Measurements from ENCODE around the gene MRPL44.

Gene MRPL44

DNA sequence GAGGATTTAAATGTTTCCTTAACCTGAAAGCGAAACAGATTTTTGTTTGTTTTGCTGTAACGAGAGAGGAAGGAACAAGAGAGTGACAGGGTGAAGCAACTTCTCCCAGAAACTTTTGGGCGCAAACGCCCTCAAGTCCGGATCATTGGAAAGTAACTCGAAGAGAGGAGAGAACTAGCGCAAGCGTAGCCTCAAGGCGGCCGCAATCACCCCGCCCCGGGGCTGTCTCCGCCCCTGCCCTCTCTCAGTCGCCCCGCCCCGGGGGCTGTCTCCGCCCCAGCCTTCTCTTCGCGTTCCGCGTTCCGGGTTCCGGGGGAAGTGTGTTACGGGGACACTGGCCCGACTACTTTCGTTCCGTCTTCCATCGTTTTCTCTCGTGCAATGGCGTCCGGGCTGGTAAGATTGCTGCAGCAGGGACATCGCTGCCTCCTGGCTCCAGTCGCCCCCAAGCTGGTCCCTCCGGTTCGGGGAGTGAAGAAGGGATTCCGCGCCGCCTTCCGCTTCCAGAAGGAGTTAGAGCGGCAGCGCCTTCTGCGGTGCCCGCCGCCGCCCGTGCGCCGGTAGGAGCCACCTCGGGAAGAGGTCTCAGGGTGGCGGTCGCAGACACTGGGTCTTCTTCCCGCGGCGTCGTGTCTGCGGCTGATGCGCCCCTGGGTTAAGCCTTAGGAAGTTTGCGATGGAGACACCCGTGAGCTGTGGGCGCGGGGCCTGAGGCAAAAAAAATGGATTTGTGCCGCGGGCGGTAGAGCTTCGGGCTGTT lies at the start of gene MRPL44:
Gene MRPL44 (plus strand): TSS at position 372 of the 760 bp plus-strand sequence. CDS start 10 bp downstream, at position 382.
- peak; percentile 69 for DNase-seq (ENCODE audit: low spot score)

DNA sequence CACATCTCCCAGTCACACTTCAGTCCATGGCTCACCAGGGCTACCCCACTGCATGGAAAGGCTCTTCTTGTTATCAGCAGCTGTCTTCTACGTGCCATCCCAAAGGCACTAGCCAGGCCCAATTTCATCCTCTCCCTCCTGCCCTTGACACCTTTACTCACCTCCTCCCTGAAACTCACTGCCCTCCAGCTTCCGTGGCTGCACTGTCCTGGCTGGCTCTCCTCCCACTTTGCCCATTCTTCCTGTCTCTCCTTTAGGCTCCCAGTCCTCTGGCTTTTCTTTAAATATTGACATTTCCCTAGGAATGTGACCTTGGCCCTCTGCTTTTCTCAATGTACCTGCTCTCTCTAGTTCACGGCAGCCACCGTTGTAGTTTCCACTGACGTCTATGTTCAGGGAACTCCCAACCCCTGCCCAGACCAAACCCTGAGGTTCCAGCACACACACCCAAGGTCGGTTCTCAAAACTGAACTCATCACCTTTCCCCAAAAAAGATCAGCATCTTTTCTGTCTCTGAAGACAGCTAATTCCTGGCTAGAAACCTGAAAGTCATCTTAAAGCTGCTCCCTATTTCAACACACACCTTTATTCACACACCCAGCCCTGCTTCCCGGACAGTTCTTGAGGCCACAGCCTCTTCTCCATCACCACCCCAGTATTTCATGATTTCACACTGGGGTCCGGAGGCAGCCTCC lies 48.8 kb upstream of the MRPL44 start:
- DNase-seq (ENCODE audit: low spot score): peak; percentile 53

DNA sequence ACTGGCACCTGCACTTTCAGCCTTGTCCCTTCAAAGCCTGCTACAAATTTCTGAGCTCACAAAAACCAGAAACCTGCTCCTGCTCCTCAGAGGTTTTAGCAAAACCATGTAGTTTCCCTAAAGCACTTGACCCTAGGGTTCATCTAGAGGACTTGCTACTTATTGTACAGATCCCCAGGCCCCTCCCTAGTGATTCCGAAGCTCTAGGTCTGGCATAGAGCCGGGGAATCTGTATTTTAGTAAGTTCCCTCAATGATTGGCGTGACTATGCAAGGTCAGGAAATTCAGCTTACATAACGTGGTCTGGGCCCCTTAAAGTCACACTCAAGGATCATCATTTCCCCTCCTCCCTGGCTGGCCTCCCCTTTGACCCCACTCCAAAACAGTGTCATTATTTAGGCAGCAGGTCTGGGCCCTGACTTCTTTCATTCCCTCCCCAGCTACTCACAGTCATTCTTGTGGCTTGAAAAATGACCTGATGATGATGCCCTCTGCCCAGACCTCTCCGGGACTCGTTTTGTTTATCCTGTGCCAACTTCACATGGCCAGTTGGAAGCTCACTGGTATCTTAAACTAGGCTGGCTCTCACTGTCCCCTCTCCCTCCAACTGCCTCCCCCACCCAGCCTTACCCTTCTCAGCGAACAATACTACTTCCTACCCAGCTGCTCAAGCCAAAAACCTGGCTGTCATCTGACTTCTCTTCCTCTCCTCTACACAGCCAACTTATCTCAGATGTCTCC lies 48.1 kb upstream of the MRPL44 start:
- DNase-seq (ENCODE audit: low spot score): no peak

DNA sequence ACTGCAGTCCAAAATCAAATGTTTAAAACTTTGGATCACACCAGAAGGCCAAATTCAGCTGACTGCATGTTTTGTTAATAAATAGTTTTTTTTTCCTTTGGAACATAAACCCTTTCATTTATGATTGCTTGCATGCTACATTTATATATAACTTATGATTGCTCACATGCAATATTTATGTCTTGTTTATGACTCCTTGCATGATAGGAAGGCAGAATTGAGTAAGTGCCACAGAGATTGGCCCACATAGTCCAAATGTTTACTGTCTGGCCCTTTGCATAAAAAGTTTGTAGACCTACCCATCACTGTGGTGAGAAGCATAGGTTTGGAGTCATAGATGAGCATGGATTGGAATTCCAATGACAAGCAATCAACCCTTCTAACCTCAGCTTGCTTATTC lies 42.9 kb upstream of the MRPL44 start:
- no peak for DNase-seq (ENCODE audit: low spot score)

DNA sequence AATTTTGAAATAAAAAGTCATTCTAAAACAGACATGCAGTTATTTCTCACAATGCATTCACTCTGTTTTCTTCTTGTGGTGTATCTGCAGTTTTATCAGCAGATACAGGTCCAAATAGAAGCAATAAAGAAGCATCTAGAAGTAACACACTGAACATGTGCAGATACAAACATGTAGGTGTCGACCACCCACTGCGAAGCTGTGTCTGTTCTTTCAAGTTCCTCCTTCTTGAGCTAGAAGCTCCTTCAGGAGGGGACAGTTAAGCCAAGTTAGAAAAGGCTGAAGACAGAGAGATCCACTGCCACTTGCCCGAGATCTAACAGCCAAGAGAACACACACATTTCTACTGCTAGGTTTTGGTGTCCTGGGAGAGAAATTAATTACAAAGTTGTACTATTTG lies 42.2 kb upstream of the MRPL44 start:
- DNase-seq (ENCODE audit: low spot score): no peak

DNA sequence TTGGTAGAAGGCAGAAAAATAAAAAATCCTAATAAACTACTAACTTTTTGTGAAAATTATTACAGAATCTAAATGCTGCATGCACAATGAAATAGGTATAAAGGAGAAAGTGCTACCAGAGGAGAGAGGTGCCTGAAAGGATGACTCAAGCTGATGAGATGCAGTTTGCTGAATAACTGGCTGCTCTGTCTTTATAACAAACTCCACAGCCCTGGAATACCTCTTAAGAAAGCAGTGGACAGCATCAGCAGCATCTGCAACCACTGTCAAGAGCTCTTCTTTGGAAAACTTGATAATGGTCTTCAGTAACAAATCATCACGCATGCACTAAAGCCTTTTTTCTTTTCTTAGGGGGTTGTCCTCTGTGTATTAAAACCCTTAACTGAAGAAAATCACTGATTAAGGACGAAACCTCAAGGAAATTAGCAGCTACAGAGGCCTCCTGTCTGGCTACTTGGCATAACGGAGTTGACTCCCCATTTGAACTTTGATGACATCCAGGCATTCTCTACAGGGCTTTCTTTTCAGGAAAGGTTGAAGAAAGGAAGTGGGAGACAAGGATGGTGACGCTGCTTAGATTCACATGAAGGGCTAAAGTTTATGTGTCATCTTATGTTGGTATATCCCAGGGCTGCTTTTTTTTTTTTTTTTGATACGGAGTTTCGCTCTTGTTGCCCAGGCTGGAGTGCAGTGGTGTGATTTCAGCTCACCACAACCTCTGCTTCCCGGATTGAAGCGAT lies 40.9 kb upstream of the MRPL44 start:
- DNase-seq (ENCODE audit: low spot score): no peak

DNA sequence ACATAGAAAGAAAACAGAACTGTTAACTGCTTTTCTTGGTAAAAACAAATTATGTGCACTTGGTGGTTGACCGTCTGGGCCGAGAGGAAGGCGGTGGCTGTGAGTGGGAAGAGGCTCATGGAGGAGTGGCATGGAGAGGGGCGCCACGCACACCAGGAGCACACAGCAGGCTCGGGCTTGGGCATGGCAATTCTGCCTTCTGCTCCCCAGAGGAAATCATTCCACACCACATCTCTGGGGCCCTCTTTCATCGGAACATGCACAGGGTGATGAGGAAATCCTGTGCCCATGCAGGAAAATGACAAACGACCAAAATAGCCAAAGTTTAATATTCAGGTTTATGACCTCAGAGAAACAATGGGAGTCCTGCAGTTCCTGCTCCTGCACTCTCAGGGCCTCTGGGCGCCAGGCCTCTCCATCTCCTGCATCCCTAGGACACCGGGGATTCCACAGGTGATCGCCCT lies 38.6 kb upstream of the MRPL44 start:
- no peak for DNase-seq (ENCODE audit: low spot score)

DNA sequence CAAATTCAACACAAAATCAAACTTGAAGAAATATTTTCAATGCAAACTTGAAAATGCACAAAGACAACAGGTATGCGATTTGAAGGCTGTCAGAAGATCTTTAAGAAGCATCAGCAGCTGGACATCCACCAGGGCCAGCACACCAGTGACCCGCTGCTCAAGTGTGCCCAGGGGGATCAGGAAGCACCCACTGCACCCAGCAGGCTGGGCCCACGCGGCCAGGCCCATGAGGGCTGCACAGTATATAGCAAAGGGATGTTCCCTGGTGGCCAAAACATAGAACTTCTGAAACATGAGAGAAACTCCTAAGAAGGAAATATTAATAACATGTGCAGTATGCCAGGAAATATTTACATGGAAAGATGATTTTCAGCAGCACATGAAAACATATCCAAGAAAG lies 37.2 kb upstream of the MRPL44 start:
- DNase-seq (ENCODE audit: low spot score): no peak

DNA sequence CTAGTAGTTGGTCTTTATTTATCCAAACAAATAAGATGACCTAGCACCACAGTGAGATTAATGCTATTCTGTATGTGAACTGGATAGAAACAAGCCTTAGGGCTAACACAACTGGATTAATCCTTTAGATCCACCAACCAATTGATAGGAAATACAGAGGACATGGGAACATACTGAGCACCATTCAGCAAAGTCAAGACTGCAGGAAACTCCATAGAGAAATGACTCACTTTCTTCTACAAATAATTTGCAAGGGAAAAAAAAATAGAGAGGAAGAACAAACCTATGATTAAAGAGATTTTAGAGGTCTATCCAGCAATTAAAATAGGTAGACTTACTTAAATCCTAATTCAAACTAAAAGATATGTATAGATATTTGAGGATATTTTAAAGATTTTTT lies 36.1 kb upstream of the MRPL44 start:
- no peak for DNase-seq (ENCODE audit: low spot score)

DNA sequence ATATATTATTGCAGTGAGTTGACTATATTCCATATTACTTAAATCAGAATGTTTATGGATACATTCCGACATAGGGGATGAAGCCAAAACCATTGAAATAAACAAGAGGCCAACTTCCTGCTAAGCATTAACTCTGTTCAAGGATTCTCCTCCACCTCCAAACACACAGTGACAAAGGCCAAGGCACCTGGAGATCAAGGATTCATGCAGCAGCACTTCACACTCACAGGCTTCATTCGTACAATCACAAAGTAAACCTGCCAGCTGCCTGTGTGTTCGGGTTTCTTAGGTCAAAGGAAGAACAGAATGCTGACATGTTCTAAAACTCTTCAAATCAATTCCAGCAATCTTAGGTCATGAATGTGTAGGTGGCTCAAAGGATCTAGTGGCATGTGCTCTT lies 35.0 kb upstream of the MRPL44 start:
- no peak for DNase-seq (ENCODE audit: low spot score)

DNA sequence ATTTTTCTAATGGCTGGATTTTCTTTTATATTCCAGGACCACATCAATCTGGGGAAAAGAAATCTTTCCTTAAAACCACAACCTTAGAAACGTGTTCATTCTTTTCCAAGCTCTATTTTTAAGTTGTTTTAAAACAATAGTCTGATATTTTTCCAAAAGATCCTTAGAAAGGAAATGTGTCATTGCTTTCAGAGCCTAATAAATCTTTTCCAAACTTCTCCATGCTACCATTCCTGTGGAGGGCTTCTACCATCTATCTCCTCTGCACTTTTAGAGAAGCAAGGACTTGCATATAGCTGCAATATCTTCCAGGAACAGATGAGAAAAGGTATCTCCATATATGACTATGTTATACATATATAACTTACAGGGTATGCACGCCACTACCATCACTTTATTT lies 33.3 kb upstream of the MRPL44 start:
- no peak for DNase-seq (ENCODE audit: low spot score)

DNA sequence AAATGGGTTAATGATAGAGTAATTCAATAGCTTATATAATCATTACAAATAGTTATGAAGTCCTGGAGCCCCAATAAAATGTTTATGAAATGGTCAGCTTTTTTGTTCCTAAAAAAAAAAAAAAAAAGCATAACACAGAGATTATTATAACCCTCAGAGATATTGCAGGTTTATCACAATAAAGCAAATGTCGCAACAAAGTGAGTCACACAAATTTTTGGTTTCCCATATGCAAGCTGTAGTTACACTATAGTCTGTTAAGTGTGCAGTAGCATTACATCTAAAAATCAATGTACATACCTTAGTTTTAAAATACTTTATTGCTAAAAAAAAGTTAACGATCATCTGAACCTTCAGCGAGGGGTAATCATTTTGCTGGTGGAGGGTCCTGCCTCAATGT lies 32.2 kb upstream of the MRPL44 start:
- no peak for DNase-seq (ENCODE audit: low spot score)

DNA sequence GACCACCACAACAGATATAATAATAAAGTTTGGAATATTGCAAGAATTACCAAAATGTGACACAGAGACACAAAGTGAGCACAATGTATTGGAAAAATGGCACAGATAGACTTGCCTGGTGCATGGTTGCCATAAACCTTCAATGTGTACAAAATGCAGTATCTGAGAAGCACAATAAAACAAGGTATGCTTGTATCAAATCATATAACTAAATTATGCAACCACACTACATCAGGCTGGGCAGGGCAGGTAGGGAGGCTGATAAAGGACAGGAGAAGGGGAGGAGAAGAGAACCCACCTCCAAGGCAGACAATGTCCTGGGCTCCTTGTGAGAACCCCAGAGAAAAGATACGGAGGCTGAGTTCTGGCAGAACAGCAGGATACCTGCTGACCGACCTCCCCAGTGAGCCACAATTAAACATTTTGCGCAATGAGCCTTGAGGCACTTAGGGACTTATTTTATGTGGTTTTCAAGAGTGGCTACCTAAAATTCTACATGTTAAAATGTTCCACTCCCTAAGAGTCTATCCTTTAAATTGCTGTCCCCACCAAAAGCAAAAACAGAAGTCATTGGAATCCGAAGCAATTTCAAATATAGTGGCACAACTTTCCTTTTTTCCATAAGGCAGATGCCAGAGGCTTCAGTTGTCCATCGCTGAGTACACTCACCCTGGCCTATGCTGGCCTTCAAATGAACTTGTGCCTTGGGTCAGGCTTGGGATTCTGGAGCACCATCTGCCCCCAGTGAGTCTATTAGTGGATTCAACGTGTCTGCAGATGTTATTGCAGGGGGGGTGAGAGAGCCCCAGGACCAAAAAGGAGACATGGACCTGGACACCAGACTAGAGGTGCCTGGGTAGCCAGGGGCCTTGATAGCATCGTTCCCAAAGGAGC lies 28.9 kb upstream of the MRPL44 start:
- no peak for DNase-seq (ENCODE audit: low spot score)

DNA sequence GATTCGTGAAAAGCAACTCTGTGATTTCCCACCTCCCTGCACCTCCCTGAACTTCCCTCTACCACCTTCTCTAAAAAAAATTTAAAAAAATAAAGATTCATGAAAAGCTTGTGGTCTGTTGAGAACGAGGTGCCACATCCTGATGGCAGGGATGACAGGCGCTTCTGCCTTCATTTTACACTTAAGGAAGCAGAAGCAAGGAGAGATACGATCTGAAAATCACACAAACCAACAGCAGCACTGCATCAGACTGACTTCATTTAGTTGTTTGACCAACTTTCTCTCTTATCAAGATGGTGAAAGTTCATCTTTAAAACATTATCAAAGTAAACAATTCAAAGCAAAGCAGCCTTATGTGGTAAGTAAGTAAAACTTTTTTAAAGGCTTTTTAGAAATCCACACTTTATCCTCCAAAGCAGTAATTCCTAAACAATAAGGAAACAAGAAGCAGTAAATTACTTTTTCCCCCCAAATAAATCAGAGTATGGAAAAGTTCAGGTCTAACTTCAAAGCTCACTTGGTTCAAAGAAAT lies 27.6 kb upstream of the MRPL44 start:
- DNase-seq (ENCODE audit: low spot score): no peak

DNA sequence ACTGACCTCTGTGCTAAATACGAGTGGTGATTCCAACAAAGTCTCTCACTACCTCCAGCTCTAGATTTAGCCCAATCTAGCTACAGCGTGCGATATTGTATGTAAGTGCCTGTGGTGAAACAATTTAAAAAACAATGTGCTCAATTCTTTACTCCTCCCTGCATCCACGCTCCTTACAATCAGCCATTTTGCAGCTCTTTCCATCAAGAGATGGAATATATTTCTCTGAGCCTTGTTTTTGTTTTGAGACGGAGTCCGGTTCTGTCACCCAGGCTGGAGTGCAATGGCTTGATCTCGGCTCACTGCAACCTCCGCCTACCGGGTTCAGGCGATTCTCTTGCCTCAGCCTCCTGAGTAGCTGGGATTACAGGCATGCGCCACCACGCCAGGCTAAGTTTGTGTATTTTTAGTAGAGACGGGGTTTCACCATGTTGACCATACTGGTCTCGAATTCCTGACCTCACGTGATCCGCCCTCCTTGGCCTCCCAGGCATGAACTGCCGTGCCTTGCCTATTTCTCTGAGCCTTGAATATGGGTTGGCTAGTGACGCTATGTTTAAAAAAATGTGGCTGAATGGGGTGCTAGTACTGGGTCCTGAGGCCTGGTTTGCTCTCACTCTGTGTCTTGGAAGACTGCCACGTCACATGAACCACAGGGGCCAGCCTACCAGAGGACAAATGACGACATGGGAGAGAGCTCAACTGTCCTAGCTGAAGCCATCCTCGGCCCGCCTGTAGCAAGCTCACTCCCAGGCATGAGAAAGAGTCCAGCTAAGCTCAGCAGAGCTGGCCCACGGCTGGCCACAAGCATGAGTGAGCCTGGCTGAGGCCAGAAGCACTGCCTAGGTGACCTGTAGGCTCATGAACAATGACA lies 26.9 kb upstream of the MRPL44 start:
- peak; percentile 67 for DNase-seq (ENCODE audit: low spot score)

DNA sequence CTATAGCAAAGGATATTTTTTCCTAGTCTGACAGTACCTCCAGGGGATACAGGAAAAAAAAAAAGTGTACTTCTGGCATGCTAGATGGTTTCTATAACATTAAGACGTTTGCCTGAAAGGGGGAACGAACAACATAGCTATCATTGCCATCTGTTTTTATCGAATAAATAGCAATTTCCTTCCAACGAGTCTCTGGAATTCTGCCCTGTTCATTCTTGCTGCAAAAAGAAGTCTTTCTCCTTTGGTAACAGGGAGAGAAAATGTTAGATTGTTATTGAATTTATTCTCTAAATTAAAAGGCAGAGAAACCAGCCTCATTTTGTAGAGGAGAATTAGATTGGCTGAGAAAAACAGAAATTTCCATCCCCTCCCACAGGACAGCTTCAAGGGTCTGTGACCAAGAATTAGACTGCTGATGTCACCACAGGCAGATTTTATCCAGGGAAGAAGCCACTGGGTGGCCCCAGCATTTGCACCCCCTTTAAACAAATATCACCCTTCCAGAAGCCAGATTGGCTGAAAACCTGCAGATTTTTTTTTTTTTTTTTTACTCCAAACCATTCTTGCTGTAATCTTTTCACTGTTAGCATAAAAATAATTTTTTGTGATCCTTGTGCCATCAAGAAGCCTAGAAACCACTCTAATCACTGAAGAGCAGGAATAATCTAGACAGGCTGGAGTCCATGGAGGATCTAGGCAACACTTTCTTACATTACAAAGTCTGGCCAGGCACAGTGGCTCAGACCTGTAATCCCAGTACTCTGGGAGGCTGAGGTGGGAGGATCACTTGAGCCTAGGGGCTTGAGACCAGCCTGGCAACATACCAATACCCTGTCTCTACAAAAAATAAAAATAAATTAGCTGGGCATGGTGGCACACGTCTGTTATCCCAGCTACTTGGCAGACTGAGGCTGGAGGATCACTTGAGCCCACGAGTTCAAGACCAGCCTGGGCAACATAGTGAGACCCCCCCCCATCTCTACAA lies 24.2 kb upstream of the MRPL44 start:
- DNase-seq (ENCODE audit: low spot score): no peak

DNA sequence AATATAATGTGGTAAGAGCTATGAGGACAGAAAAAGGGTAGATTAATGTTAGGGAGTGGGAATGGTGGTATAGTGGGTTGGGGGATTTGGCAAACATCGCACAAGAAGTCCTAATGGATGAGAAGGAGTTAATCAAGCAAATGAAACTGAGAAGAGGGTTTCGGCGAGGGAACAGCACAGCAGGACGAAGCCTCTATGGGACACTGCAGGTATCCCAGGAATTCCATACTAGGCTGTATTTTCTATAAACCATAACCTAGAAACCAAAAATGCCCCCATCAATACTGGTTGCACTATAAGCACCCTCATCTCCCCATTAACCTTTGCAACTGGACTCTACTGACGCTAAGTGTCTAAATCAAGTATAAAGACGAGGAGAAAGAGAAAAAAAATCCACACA lies 22.4 kb upstream of the MRPL44 start:
- DNase-seq (ENCODE audit: low spot score): no peak

DNA sequence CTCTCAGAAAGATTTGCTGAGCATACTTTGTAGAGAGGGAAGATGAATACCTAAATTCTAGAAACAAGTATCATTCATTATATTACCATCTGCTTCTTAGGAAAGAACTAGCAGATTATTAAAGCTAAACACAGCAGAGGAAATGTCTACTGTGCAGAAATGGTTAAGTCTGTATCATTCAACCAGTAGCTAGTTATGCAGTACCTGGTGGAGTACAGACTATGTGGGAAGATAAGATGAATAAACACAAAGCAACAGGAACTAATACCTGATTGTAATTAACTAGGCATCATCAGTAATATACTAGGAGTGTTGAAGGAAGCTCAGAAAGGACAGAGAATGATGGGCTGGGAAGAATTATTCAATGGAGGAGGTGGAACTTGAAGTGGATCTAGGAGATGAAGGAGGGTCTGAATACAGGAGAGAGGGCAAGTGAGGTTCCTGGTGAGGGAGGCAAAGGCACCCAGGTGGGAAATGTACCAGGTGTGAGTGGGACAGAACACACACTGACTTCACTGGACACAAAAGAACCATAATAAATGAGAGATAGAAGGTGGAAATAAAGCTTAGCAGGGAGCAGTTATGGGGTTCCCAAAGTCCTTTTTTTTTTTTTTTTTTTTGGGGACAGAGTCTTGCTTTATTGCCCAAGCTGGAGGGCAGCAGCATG lies 21.7 kb upstream of the MRPL44 start:
- no peak for DNase-seq (ENCODE audit: low spot score)
